GM12801 (cell line): Measurements from ENCODE around the gene BMP2K.

Experiments used
- CTCF ChIP-seq: IDR thresholded peaks from one replicate; pipeline ENCODE4 v1.5.1; 2011; ENCODE audit warnings: control low read depth; ENCODE audit not compliant: insufficient read length; ENCODE audit errors: extremely low read depth

The BMP2K gene

GRCh38 chr4:78797777-78798284, 21.7 kb downstream of the BMP2K start:
- TF ChIP-seq CTCF: no peak

- TF ChIP-seq CTCF: no peak
Observed at GRCh38 chr4:78799551-78800495, 23.7 kb downstream of the BMP2K start.

GRCh38 chr4:78800965-78801364, 24.8 kb downstream of the BMP2K start:
- no peak for TF ChIP-seq CTCF

- no peak for TF ChIP-seq CTCF
Observed at GRCh38 chr4:78803983-78804382, 27.8 kb downstream of the BMP2K start.

GRCh38 chr4:78806943-78807460, 30.9 kb downstream of the BMP2K start:
- TF ChIP-seq CTCF: no peak

- TF ChIP-seq CTCF: no peak
Observed at GRCh38 chr4:78809295-78809694, 33.1 kb downstream of the BMP2K start.

GRCh38 chr4:78809928-78810835, 34.0 kb downstream of the BMP2K start:
- no peak for TF ChIP-seq CTCF
